Central memory CD8-positive, alpha-beta T cell (primary cell): Measurements from ENCODE around the gene SCARF1.

Experiments used
- ATAC-seq: fragments of 150-1000 bp; cut with Tn5 transposase; replicated peaks from 2 replicates; pipeline ENCODE4 v1.10.0; 2022; ENCODE audit warnings: mild to moderate bottlenecking, moderate FRiP score, moderate number of reproducible peaks; ENCODE audit not compliant: poor library complexity, severe bottlenecking; ENCODE audit errors: extremely low read depth
- DNase-seq, 2 donors: peaks; one replicate each; pipeline ENCODE4 v3.0.0; 2021; ENCODE audit warnings: low spot score in 2 of 2
- H3K27ac Mint-ChIP-seq: one replicate; pipeline ENCODE4 v1.8.0; 2022; ENCODE audit warnings: low read depth, mild to moderate bottlenecking, moderate library complexity, mixed read lengths
- H3K27me3 Mint-ChIP-seq: one replicate; pipeline ENCODE4 v1.8.0; 2022; ENCODE audit warnings: mixed read lengths
- H3K36me3 Mint-ChIP-seq: one replicate; pipeline ENCODE4 v1.8.0; 2022; ENCODE audit warnings: mild to moderate bottlenecking, moderate library complexity, mixed read lengths; ENCODE audit not compliant: insufficient read depth
- H3K4me1 Mint-ChIP-seq: one replicate; pipeline ENCODE4 v1.8.0; 2022; ENCODE audit warnings: mixed read lengths
- H3K4me3 Mint-ChIP-seq: one replicate; pipeline ENCODE4 v1.8.0; 2022; ENCODE audit warnings: mild to moderate bottlenecking, moderate library complexity, mixed read lengths
- H3K9me3 Mint-ChIP-seq: one replicate; pipeline ENCODE4 v1.8.0; 2022; ENCODE audit warnings: mixed read lengths

Gene SCARF1

DNA sequence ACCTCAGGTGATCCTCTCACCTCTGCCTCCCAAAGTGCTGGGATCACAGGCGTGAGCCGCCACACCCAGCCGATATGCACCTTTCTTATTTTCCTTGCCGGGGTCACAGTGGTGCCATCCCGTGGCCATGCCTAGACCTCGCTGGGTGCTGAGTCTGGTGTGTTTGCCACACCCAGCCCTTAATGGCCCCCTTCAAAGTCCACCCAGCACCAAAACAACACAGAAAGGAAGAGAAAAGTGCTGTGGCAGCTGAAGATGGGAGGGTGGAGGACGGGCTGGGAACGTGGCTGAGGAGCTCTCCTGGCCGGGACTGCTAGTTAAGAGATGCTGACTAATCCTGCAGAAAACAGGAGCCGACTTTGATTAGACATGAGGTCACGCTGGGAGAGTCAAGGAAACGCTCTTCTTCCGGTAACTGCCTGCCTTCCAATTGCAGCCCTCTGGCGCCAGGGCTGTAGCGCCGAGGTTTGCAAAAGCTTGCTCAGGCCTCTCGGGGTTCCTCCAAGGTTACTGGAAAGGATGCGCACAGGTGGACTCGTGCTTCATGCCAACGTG lies 27.8 kb downstream of the SCARF1 start:
- Mint-ChIP-seq H3K4me1 (no peaks in the 10 kb centered on the region), H3K36me3 (peaks cover 6% of the 10 kb centered on the region), H3K27me3 (no peaks in the 10 kb centered on the region), H3K9me3 (no peaks in the 10 kb centered on the region), H3K4me3 (no peak overlapping the region), H3K27ac (no peak overlapping the region)
- DNase-seq (no peak), ATAC-seq (no peak)

DNA sequence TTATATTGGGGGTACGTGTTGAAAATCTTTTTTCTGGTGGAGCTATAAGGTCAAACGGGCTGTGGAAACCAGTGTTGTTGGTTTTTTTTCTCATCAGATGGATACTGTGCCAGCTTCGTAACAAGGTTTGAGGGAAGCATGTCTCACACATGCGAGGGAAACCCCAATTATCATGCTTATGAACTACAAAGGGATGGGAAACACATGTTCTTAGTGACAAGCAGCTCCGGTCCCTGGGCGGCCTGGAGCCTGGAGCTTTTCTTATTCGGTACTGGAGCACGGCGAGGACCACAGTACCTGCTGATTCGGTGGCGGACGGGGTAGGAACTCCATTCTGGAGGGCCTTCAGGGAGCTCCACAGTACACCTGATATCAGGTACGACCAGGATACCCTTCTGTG lies 29.4 kb downstream of the SCARF1 start:
- Mint-ChIP-seq H3K27ac (no peak overlapping the region), H3K36me3 (peaks cover 9% of the 10 kb centered on the region), H3K4me1 (no peaks in the 10 kb centered on the region), H3K27me3 (no peaks in the 10 kb centered on the region), H3K9me3 (no peaks in the 10 kb centered on the region), H3K4me3 (no peak overlapping the region)
- DNase-seq (no peak), ATAC-seq (no peak)

DNA sequence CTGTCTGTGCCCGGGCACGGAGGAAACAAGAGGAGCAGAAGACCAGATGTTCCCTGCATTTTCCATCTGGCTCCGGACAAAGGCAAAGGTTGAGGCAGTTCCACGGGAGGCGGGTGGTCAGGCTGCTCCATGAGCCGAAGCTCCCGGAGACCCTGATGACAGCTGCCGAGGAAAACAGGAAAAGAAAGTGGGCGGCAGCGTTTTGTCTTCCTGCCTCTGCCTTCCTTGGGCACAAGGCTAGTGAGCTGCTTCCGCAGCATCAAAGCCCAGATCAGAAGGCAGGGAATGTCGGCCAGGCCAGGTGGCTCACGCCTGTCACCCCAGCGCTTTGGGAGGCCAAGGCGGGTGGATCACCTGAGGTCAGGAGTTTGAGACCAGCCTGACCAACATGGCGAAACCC lies 33.1 kb downstream of the SCARF1 start:
- Mint-ChIP-seq H3K27ac (no peak overlapping the region), H3K27me3 (no peaks in the 10 kb centered on the region), H3K4me3 (no peak overlapping the region), H3K4me1 (peaks cover 4% of the 10 kb centered on the region), H3K9me3 (no peaks in the 10 kb centered on the region), H3K36me3 (peaks cover 5% of the 10 kb centered on the region)
- DNase-seq (no peak), ATAC-seq (no peak)

DNA sequence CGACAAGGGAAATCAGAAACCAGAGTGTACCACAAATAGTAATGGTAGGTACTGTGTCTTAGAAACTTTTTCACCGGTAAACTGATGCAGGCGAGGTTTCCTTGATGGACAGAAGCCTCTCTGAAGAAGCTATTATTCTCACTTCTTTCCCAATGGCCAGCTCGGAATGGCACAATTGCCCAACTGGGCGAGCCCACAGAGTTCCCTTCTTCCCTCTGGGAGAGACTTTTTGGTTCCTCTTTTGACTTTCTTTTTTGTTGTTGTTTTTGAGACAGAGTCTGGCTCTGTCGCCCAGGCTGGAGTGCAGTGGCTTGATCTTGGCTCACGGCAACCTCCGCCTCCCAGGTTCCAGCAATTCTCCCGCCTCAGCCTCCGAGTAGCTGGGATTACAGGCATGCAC lies 33.8 kb downstream of the SCARF1 start:
- H3K36me3 Mint-ChIP-seq, result peaks cover 5% of the 10 kb centered on the region
- H3K9me3 Mint-ChIP-seq, result no peaks in the 10 kb centered on the region
- no peaks in the 10 kb centered on the region for H3K27me3 Mint-ChIP-seq
- no peak overlapping the region for H3K4me3 Mint-ChIP-seq
- no peak for DNase-seq
- ATAC-seq, result no peak
- H3K4me1 Mint-ChIP-seq, result peaks cover 9% of the 10 kb centered on the region
- no peak overlapping the region for H3K27ac Mint-ChIP-seq

DNA sequence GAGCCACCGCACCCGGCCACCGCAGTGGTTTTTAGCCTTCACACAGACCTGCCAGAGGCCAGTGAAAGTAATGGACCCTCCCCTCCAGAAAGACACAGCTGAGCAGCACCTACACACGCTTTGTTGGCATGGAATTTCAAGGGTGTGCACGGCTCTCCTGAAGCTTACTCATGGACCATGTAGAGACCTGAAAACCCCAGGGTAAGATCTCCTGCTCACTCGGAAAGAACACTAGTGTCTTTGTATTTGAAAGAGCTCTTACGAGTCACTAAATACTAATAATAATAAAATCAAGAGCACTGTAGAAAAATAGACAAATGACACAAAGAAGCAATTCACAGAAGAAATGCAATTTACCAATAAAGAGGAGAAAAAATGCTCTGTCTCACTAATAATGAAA lies 36.9 kb downstream of the SCARF1 start:
- H3K36me3 Mint-ChIP-seq, result peaks cover 5% of the 10 kb centered on the region

DNA sequence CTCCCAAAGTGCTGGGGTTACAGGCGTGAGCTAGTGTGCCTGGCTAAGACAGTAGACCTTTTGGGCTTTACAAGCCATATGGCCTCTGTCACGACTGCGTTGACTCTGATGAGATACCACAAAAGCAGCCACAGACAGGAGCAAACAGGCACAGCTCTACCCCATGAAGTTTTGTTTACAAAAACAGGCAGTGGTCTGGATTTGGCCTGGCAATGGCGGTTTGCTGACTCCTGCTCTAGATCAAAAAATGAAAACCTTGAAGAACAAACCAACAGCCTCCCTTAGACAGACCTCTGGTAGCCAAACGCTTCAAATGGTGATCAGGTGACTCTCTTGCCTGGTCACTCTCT lies 37.6 kb downstream of the SCARF1 start:
- Mint-ChIP-seq H3K4me3 (no peak overlapping the region), H3K4me1 (peaks cover 9% of the 10 kb centered on the region), H3K9me3 (no peaks in the 10 kb centered on the region), H3K27ac (no peak overlapping the region), H3K27me3 (no peaks in the 10 kb centered on the region), H3K36me3 (peaks cover 5% of the 10 kb centered on the region)
- DNase-seq (no peak), ATAC-seq (no peak)

More for the DNA sequence above, 36.9 kb downstream of the SCARF1 start:
- Mint-ChIP-seq H3K4me1 (peaks cover 9% of the 10 kb centered on the region), H3K27me3 (no peaks in the 10 kb centered on the region), H3K9me3 (no peaks in the 10 kb centered on the region), H3K27ac (no peak overlapping the region), H3K4me3 (no peak overlapping the region)
- DNase-seq, result no peak
- ATAC-seq, result no peak

DNA sequence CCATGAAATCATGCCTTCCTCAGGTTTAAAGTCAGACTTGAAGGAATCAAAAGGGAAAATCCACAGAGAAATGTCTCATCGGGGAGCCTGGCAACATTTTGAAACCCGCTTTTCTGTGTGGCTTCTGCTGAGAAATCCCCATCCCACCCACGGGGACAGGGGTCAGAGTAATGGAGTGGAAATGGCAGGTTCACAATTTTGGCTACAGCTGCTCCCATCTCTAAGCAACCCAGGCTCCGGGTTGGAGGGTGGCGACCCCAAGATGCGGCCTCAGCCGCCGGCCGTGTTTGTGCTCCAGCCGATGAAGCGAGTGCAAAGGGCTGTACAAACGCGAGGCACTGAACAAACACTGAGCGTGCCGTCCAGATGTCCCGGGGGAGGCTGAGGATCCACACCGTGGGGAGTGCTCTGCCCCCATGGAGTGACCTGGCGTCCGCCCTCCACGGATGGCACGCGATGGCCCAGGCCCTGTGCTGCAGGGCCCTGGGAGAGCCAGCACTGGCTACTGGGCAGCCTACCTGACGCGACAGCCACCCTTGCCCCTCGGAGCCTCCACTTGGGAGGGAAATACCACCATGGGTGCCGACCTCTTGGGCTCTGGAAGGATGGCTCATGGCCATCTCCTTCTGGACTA lies 39.1 kb downstream of the SCARF1 start:
- Mint-ChIP-seq H3K36me3 (peaks cover 5% of the 10 kb centered on the region), H3K4me1 (peaks cover 9% of the 10 kb centered on the region), H3K27me3 (no peaks in the 10 kb centered on the region), H3K4me3 (no peak overlapping the region), H3K27ac (no peak overlapping the region), H3K9me3 (no peaks in the 10 kb centered on the region)
- DNase-seq (no peak), ATAC-seq (no peak)

DNA sequence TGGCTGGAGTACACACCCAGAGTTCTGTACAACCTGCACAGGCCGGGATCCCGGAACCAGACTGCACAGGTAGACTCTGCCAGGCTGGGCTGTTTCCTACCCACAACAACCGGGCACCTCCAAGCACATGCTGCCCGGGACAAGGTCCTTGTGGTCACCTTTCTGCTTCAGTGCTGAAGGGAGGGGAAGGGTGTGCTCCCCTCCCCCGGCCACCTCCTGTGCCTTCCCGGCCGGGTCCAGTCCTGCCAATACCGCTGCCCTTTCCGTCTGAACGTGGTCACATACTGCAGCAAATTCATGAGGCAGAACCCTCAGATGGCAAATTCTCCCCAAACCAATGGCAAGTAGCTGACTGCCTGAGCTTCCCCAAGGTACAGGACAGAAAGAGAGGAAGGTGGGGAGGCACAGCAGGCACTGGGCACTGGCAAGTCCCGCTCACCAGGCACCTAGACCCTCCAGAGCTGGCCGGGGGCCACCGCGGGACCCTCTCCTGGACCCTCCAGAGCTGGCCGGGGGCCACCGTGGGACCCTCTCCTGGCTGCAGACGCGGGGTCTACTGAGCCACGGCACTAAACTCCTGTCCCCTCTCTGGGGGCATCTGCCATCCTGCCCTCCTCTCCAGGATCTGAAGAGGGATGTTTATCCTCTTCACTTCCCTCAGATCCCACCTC lies 39.7 kb downstream of the SCARF1 start:
- H3K27ac Mint-ChIP-seq, result no peak overlapping the region
- H3K4me3 Mint-ChIP-seq, result no peak overlapping the region
- H3K36me3 Mint-ChIP-seq, result peaks cover 2% of the 10 kb centered on the region

DNA sequence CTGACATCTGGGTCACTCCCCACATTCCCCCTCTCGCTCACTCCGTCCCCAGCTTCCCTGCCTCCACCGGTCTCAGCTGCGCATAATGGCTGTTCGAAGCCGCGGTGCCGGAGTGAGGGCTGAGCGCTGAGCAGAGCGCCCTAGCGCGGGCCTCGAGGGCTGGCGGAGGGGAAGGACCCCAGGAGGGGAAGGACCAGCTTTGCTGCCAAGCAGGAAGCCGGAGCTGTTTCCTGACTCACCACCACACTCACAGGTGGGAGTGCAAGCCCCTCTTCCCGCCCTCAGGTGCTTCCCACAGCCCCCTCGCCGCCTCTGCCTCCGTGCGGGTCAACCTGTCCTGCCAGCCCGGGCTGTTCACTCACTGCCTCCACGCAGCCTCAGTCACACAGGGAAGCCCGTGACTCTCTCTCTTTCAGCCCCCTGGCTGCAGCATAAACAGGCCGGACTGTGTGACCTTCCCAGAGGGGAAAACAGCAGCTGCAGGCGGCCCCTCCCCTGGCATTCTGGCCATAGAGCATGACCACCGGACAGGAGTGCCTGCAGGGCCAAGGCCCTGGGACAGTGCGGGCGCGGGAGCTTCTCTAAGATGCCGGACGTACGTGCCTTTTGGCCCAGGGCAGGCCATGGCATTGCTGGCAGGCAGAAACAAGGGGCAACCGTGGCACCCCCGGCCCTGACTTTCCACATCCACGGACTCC lies 40.6 kb downstream of the SCARF1 start:
- H3K4me3 Mint-ChIP-seq, result no peak overlapping the region
- no peak overlapping the region for H3K27ac Mint-ChIP-seq
- no peaks in the 10 kb centered on the region for H3K27me3 Mint-ChIP-seq
- H3K4me1 Mint-ChIP-seq, result peaks cover 9% of the 10 kb centered on the region
- no peaks in the 10 kb centered on the region for H3K9me3 Mint-ChIP-seq
- ATAC-seq, result no peak
- H3K36me3 Mint-ChIP-seq, result peaks cover 2% of the 10 kb centered on the region
- DNase-seq, result no peak

More for the DNA sequence above, 39.7 kb downstream of the SCARF1 start:
- Mint-ChIP-seq H3K9me3 (no peaks in the 10 kb centered on the region), H3K27me3 (no peaks in the 10 kb centered on the region), H3K4me1 (peaks cover 9% of the 10 kb centered on the region)
- ATAC-seq (no peak), DNase-seq (no peak)

DNA sequence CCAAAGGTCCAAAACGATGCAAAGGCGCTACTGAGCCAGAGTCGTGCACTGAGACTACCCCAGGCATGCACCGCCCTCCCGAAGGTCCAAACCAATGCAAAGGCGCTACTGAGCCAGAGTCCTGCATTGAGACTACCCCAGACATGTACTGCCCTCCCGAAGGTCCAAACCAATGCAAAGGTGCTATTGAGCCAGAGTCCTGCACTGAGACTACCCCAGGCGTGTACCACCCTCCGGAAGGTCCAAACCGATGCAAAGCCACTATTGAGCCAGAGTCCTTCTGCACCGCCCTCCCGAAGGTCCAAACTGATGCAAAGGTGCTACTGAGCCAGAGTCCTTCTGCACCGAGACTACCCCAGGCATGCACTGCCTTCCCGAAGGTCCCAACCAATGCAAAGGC lies 44.0 kb downstream of the SCARF1 start:
- H3K27ac Mint-ChIP-seq, result no peak overlapping the region
- ATAC-seq (no peak), DNase-seq (no peak)
- peaks cover 2% of the 10 kb centered on the region for H3K36me3 Mint-ChIP-seq
- H3K27me3 Mint-ChIP-seq, result no peaks in the 10 kb centered on the region
- H3K9me3 Mint-ChIP-seq, result no peaks in the 10 kb centered on the region
- H3K4me3 Mint-ChIP-seq, result no peak overlapping the region
- H3K4me1 Mint-ChIP-seq, result no peaks in the 10 kb centered on the region

DNA sequence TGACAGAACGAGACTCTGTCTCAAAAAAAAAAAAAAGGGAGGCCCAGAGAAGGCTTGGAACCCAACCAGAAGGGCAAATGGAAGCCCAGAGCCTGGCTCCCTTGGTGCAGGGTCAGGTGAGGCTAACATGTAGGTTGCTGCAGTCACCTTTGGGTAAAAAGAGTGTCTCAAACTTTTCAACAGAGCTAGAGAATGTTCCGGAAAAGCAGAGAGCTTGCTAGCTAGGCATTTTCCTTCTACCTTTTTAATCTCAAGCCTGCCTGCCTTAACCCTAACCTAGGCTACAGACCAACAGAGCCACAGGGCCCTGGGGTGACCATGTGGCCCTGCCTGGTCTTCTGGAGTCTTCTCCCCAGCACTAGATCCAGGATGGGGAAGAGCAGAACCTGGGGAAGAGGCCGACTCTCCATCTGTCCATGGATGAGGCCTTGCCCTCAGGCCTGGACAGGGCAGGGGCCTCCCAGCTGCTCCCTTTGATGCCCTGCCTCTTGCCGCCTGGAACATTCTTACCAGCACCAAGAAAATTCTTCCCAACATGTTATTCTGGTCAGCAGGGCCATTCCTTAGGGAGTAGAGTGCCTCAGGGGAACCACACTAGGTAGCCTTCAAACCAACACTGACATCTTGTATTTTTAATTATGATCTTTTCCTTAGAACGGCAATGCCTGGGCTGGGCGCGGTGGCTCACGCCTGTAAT lies 47.0 kb downstream of the SCARF1 start:
- Mint-ChIP-seq H3K27ac (no peak overlapping the region), H3K27me3 (no peaks in the 10 kb centered on the region), H3K36me3 (no peaks in the 10 kb centered on the region), H3K4me3 (no peak overlapping the region), H3K9me3 (no peaks in the 10 kb centered on the region), H3K4me1 (no peaks in the 10 kb centered on the region)
- DNase-seq (no peak), ATAC-seq (no peak)

DNA sequence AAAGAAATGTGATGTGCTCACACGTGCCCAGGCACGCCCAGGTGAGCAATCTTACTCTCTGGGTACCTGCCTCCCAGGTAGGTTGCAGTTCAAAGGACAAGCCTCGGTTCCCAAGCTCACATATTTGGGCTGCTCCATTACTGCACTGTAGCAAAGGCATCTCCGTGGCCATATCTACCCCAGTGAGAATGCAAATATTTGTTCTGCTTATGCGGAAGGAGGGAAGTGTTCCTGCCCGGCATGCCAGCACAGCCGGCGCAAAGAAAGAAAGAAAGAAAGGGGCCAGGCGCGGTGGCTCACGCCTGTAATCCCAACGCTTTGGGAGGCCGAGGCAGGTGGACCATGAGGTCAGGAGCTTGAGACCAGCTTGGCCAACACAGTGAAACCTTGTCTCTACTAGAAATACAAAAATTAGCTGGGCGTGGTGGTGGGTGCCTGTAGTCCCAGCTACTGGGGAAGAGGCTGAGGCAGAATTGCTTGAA lies 47.6 kb downstream of the SCARF1 start:
- DNase-seq (no peak), ATAC-seq (no peak)
- Mint-ChIP-seq H3K4me1 (no peaks in the 10 kb centered on the region), H3K27me3 (no peaks in the 10 kb centered on the region), H3K36me3 (peaks cover 2% of the 10 kb centered on the region), H3K27ac (no peak overlapping the region), H3K9me3 (no peaks in the 10 kb centered on the region), H3K4me3 (no peak overlapping the region)
